K562 (cell line): ENCODE results near the gene DDIT3.

ENCODE experiments used
- FOXJ3 ChIP-seq: sonication (generic); formaldehyde crosslinking; IDR thresholded peaks from 2 replicates; pipeline ENCODE4 v1.4.0; 2020; ENCODE audit warnings: mild to moderate bottlenecking, missing genetic modification reagents
- GABPA ChIP-seq: fragments of 200-800 bp; sonication (Bioruptor generic); conservative IDR thresholded peaks from 2 replicates; pipeline ENCODE4 v1.6.1; 2016; ENCODE audit warnings: low read depth, missing genetic modification characterization, missing compliant biosample characterization
- PTTG1 ChIP-seq: fragments of 450-650 bp; IDR thresholded peaks from 2 replicates; pipeline ENCODE4 v1.6.1; 2016; ENCODE audit warnings: low read depth, mild to moderate bottlenecking, missing genetic modification characterization, missing compliant biosample characterization
- TAF1 ChIP-seq: IDR thresholded peaks from 2 replicates; pipeline ENCODE4 v1.6.1; 2011; ENCODE audit warnings: mild to moderate bottlenecking, low read length, moderate library complexity; ENCODE audit not compliant: insufficient read depth, control insufficient read depth, severe bottlenecking; ENCODE audit errors: extremely low read depth
- TF ChIP-seq, protein P1 (sequence below): sonication (generic); formaldehyde crosslinking; IDR thresholded peaks from 2 replicates; pipeline ENCODE4 v1.8.0; 2022; ENCODE audit warnings: mild to moderate bottlenecking, missing genetic modification reagents
- TF ChIP-seq, protein P2 (sequence below), 2 experiments: fragments of 450-650 bp in 1 of 2; sonication (generic) in 1 of 2; formaldehyde crosslinking; conservative IDR thresholded peaks; 2 replicates each; pipeline versions ENCODE4 v1.4.0 to v1.8.1; 2020 to 2022; ENCODE audit warnings: mild to moderate bottlenecking in 1 of 2, missing genetic modification reagents in 1 of 2

DNA sequence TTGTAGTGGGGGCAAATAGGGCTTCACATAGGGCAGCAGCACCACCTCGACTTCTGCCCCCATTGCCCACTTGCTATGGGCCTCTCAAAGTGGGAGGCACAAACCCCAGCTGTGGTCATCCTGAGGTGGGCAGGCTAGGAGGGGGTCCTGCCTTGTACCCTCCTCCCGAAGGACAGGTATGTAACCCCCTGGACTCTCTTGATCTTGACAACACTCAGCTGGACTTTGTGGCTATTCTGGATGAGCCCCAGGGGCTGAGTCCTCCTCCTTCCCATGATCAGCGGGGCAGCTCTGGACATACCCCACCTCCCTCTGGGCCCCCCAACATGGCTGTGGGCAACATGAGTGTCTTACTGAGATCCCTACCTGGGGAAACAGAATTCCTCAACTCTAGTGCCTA, 48.7 kb downstream of the DDIT3 start:
- TF ChIP-seq TAF1: no peak
- TF ChIP-seq PTTG1: no peak
- TF ChIP-seq, protein P1, sequence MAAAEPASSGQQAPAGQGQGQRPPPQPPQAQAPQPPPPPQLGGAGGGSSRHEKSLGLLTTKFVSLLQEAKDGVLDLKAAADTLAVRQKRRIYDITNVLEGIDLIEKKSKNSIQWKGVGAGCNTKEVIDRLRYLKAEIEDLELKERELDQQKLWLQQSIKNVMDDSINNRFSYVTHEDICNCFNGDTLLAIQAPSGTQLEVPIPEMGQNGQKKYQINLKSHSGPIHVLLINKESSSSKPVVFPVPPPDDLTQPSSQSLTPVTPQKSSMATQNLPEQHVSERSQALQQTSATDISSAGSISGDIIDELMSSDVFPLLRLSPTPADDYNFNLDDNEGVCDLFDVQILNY (CRISPR knock-in tag): no peak
- TF ChIP-seq FOXJ3 (CRISPR knock-in tag): no peak
- TF ChIP-seq, protein P2, sequence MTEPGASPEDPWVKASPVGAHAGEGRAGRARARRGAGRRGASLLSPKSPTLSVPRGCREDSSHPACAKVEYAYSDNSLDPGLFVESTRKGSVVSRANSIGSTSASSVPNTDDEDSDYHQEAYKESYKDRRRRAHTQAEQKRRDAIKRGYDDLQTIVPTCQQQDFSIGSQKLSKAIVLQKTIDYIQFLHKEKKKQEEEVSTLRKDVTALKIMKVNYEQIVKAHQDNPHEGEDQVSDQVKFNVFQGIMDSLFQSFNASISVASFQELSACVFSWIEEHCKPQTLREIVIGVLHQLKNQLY (CRISPR knock-in tag; conservative IDR thresholded peaks at IDR 0.05): no peak
- TF ChIP-seq GABPA (tag): no peak
